Measurements from ENCODE around the gene MOSMO. TPM values are rescaled to one million over a fixed set of nuclear protein-coding genes. Genes with fewer than 3 reads are reported as not detected.
"Not testable (repeated sequence)": the region's sequence is repeated elsewhere in the genome, so short reads cannot be mapped to it uniquely, and the experiment has no call there.

MOSMO gene
- total and polyA plus RNA-seq, 8 donors: 1.2 to 32.3 (median 7.7) TPM

GRCh38 chr16:22124583-22125284, 116.8 kb downstream of the MOSMO start:
- intact Hi-C loops (cut with DNase I; ENCODE audit: low total_unique reads): no loop called here
- no peak for DNase-seq
- TF ChIP-seq CTCF (IDR thresholded peaks at IDR 0.05): no peak
- TF ChIP-seq POLR2AphosphoS5 (IDR thresholded peaks at IDR 0.05): no peak
- no peak for TF ChIP-seq EP300 (IDR thresholded peaks at IDR 0.05)
- TF ChIP-seq POLR2A (IDR thresholded peaks at IDR 0.05): no peak
- 85 to 92% (median 88%) methylated on average over 6 of the region's 6 CpGs for WGBS, 5 donors
- H3K27ac ChIP-seq: no peak overlapping the region
- H3K36me3 ChIP-seq: no peaks in the 10 kb centered on the region
- H3K9me3 ChIP-seq: peaks cover 0 to 6% (median 0%) of the 10 kb centered on the region in 4 donors
- H3K4me1 ChIP-seq: no peaks in the 10 kb centered on the region
- H3K27me3 ChIP-seq: no peaks in the 10 kb centered on the region
- no peak overlapping the region for H3K4me3 ChIP-seq

DNA sequence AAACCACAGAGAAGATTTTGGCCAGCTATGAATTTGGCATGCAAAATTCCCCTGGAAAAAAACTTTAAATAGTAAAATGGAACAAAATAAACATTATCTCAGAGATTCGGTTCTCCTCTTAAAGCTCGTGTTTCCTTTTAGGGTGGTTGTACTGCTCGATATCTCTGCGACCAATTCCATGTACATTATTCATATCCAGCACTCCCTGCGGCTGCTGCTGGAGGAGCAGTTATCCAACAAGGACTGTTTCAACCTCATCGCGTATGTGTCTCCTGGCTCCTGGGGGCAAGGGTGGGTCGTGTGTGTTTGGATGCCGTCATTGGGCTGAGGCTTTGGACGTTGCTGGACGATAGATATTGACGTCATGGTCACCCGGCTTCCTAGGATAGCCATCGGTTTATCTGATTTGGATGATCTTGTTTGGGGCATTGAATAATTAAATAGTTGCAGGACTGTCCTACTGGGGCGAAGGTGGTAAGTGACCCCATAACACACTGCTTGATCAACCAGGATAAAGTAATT, 118.2 kb downstream of the MOSMO start:
- 76 to 82% (median 78%) methylated on average over 15 of the region's 15 CpGs for WGBS, 5 donors
- intact Hi-C loops (cut with DNase I; ENCODE audit: low total_unique reads): no loop called here

DNA sequence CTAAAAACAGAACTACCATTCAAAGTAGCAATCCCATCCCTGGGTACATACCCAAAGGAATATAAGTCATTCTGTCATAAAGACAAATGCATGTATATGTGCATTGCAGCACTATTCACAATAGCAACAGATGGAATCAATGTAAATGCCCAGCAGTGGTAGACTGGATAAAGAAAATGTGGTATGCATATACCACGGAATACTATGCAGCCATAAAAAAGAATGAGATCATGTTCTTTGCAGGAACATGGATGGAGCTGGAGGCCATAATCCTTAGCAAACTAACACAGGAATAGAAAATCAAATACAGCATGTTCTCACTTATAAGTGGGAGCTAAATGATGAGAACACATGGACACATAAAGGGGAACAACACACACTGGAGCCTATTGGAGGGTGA, 120.6 kb downstream of the MOSMO start:
- H3K4me3 ChIP-seq; intact Hi-C loops (cut with DNase I; ENCODE audit: low total_unique reads); H3K36me3 ChIP-seq; H3K4me1 ChIP-seq; H3K27me3 ChIP-seq; DNase-seq; H3K27ac ChIP-seq; H3K9me3 ChIP-seq: not testable (repeated sequence)
- 85 to 96% (median 93%) methylated on average over 1 of the region's 1 CpG for whole genome bisulfite sequencing, 5 donors

More for the DNA sequence above, 118.2 kb downstream of the MOSMO start:
- H3K27ac ChIP-seq: no peak overlapping the region
- DNase-seq: no peak
- no peak for TF ChIP-seq POLR2AphosphoS5 (IDR thresholded peaks at IDR 0.05)
- TF ChIP-seq CTCF (IDR thresholded peaks at IDR 0.05): no peak
- no peak for TF ChIP-seq EP300 (IDR thresholded peaks at IDR 0.05)
- no peak for TF ChIP-seq POLR2A (IDR thresholded peaks at IDR 0.05)
- no peaks in the 10 kb centered on the region for H3K27me3 ChIP-seq
- no peaks in the 10 kb centered on the region for H3K36me3 ChIP-seq
- peaks cover 0 to 6% (median 0%) of the 10 kb centered on the region in 4 donors for H3K9me3 ChIP-seq
- no peak overlapping the region for H3K4me3 ChIP-seq
- no peaks in the 10 kb centered on the region for H3K4me1 ChIP-seq

GRCh38 chr16:22130528-22130927, 122.6 kb downstream of the MOSMO start:
- Histone ChIP-seq H3K27ac (no peak overlapping the region), H3K4me3 (no peak overlapping the region), H3K27me3 (no peaks in the 10 kb centered on the region), H3K4me1 (no peaks in the 10 kb centered on the region), H3K9me3 (peaks cover 0 to 6% (median 0%) of the 10 kb centered on the region in 4 donors), H3K36me3 (no peaks in the 10 kb centered on the region)
- intact Hi-C loops (cut with DNase I; ENCODE audit: low total_unique reads): no loop called here
- TF ChIP-seq POLR2AphosphoS5 (IDR thresholded peaks at IDR 0.05) (no peak), POLR2A (IDR thresholded peaks at IDR 0.05) (no peak), EP300 (IDR thresholded peaks at IDR 0.05) (no peak), CTCF (IDR thresholded peaks at IDR 0.05) (no peak)
- DNase-seq: no peak

- Histone ChIP-seq H3K27me3 (no peaks in the 10 kb centered on the region), H3K36me3 (no peaks in the 10 kb centered on the region), H3K27ac (no peak overlapping the region), H3K4me1 (no peaks in the 10 kb centered on the region), H3K9me3 (peaks cover 0 to 6% (median 0%) of the 10 kb centered on the region in 4 donors), H3K4me3 (no peak overlapping the region)
- 80 to 91% (median 86%) methylated on average over 10 of the region's 10 CpGs for WGBS, 5 donors
- no peak for TF ChIP-seq POLR2A (IDR thresholded peaks at IDR 0.05)
- TF ChIP-seq EP300 (IDR thresholded peaks at IDR 0.05): no peak
- no peak for TF ChIP-seq POLR2AphosphoS5 (IDR thresholded peaks at IDR 0.05)
- TF ChIP-seq CTCF (IDR thresholded peaks at IDR 0.05): no peak
- DNase-seq: no peak
- intact Hi-C loops (cut with DNase I; ENCODE audit: low total_unique reads): no loop called here
Measured at GRCh38 chr16:22132801-22133200, 124.9 kb downstream of the MOSMO start.

All from stomach (tissue), 9 donors.